22Rv1 (cell line): Measurements from ENCODE around the gene APEH.

Source experiments
- ZFX ChIP-seq: fragments of 450-650 bp; IDR thresholded peaks from 2 replicates; pipeline ENCODE4 v1.6.1; 2017; ENCODE audit warnings: antibody characterized with exemption, borderline replicate concordance
- TF ChIP-seq, protein P1 (sequence below): fragments of 450-650 bp; IDR thresholded peaks from 2 replicates; pipeline ENCODE4 v1.5.1; 2017; ENCODE audit warnings: mild to moderate bottlenecking

DNA sequence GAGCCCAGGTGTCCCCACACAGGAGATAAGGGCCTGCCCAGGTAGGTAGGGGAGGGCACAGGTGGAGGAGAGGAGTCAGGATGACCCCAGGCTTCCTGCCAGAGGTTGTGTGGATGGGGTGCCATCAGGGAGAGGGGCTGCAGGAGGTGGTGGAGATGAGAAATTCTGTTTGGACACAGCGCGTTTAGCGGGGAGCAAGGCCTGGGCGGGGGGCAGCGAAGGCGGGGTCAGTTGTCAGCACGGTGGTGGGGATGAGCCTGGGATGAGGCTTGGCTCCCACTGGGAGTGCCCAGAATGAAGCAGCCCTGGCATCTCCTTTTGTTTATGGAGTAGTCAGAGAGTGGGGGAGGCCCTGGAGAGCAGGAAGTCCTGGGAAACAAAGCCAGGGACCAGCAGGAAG is 29.8 kb downstream of the APEH start:
- TF ChIP-seq, protein P1, sequence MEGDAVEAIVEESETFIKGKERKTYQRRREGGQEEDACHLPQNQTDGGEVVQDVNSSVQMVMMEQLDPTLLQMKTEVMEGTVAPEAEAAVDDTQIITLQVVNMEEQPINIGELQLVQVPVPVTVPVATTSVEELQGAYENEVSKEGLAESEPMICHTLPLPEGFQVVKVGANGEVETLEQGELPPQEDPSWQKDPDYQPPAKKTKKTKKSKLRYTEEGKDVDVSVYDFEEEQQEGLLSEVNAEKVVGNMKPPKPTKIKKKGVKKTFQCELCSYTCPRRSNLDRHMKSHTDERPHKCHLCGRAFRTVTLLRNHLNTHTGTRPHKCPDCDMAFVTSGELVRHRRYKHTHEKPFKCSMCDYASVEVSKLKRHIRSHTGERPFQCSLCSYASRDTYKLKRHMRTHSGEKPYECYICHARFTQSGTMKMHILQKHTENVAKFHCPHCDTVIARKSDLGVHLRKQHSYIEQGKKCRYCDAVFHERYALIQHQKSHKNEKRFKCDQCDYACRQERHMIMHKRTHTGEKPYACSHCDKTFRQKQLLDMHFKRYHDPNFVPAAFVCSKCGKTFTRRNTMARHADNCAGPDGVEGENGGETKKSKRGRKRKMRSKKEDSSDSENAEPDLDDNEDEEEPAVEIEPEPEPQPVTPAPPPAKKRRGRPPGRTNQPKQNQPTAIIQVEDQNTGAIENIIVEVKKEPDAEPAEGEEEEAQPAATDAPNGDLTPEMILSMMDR = no peak
- TF ChIP-seq ZFX = no peak
